ENCODE results near the gene EAF1. TPM values are rescaled to one million over a fixed set of nuclear protein-coding genes. Genes with fewer than 3 reads are reported as not detected.

Gene EAF1
- total and polyA plus RNA-seq, 11 donors: 2.7 to 19.6 (median 9.8) TPM

GRCh38 chr3:15458212-15458780, 30.9 kb downstream of the EAF1 start:
- Histone ChIP-seq H3K36me3 (peaks cover 0 to 5% (median 0%) of the 10 kb centered on the region in 9 donors), H3K4me1 (peaks cover 0 to 14% (median 0%) of the 10 kb centered on the region in 12 donors), H3K9me3 (peaks cover 0 to 4% (median 0%) of the 10 kb centered on the region in 12 donors), H3K27ac (no peak overlapping the region), H3K4me3 (no peak overlapping the region), H3K27me3 (no peaks in the 10 kb centered on the region)
- ATAC-seq (no peak), DNase-seq (no peak)
- intact Hi-C loops (cut with DNase I): no loop called here
- 88 to 94% (median 91%) methylated on average over 7 of the region's 7 CpGs for WGBS, 4 donors
- TF ChIP-seq POLR2A (IDR thresholded peaks at IDR 0.05): no peak
- TF ChIP-seq, protein P1, sequence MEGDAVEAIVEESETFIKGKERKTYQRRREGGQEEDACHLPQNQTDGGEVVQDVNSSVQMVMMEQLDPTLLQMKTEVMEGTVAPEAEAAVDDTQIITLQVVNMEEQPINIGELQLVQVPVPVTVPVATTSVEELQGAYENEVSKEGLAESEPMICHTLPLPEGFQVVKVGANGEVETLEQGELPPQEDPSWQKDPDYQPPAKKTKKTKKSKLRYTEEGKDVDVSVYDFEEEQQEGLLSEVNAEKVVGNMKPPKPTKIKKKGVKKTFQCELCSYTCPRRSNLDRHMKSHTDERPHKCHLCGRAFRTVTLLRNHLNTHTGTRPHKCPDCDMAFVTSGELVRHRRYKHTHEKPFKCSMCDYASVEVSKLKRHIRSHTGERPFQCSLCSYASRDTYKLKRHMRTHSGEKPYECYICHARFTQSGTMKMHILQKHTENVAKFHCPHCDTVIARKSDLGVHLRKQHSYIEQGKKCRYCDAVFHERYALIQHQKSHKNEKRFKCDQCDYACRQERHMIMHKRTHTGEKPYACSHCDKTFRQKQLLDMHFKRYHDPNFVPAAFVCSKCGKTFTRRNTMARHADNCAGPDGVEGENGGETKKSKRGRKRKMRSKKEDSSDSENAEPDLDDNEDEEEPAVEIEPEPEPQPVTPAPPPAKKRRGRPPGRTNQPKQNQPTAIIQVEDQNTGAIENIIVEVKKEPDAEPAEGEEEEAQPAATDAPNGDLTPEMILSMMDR (IDR thresholded peaks at IDR 0.05): no peak

- peaks cover 0 to 4% (median 0%) of the 10 kb centered on the region in 12 donors for H3K9me3 ChIP-seq
- TF ChIP-seq POLR2A (IDR thresholded peaks at IDR 0.05): no peak
- TF ChIP-seq, protein P1 (IDR thresholded peaks at IDR 0.05): no peak
- peaks cover 0 to 10% (median 5%) of the 10 kb centered on the region in 9 donors for H3K36me3 ChIP-seq
- intact Hi-C loops (cut with DNase I): no loop called here
- no peaks in the 10 kb centered on the region for H3K27me3 ChIP-seq
- ATAC-seq: no peak
- no peak overlapping the region for H3K27ac ChIP-seq
- DNase-seq: no peak
- no peak overlapping the region for H3K4me3 ChIP-seq
- WGBS, 4 donors: 58 to 64% (median 61%) methylated on average over 4 of the region's 4 CpGs
- H3K4me1 ChIP-seq: peaks cover 0 to 14% (median 0%) of the 10 kb centered on the region in 12 donors
Measured at GRCh38 chr3:15460891-15461531, 33.6 kb downstream of the EAF1 start.

- intact Hi-C loops (cut with DNase I): no loop called here
- H3K9me3 ChIP-seq: peaks cover 0 to 4% (median 0%) of the 10 kb centered on the region in 12 donors
Measured at GRCh38 chr3:15462451-15462850, 35.1 kb downstream of the EAF1 start.

More at GRCh38 chr3:15462451-15462850, 35.1 kb downstream of the EAF1 start:
- 85 to 96% (median 91%) methylated on average over 5 of the region's 5 CpGs for WGBS, 4 donors
- Histone ChIP-seq H3K4me3 (no peak overlapping the region), H3K36me3 (peaks cover 0 to 12% (median 5%) of the 10 kb centered on the region in 9 donors), H3K4me1 (peaks cover 0 to 14% (median 0%) of the 10 kb centered on the region in 12 donors), H3K27ac (no peak overlapping the region), H3K27me3 (no peaks in the 10 kb centered on the region)
- ATAC-seq (no peak), DNase-seq (no peak)
- TF ChIP-seq, protein P1 (IDR thresholded peaks at IDR 0.05): no peak
- no peak for TF ChIP-seq POLR2A (IDR thresholded peaks at IDR 0.05)
